Smooth muscle cell of trachea (primary cell): ENCODE measurements around the gene ARHGDIB. TPM values are rescaled to one million over a fixed set of nuclear protein-coding genes. Genes with fewer than 3 reads are reported as not detected.

Experiments
- total RNA-seq: library from RNA; depleted of rRNA; stranded (reverse); fragments of >200 nt; gene quantifications from 2 replicates; pipeline ENCODE4 v1.2.1, GENCODE V29; 2014

ARHGDIB gene
- total RNA-seq = 0.83 and 4.7 TPM in 2 replicates

GRCh38 chr12:14961466-14962152, at the start of gene ARHGDIB:
Gene ARHGDIB (minus strand): TSS chr12:14961601. CDS start chr12:14950712, 10,889 bp downstream.

GRCh38 chr12:14972816-14973215, 11.4 kb upstream of the ARHGDIB start, which contains the start of gene PDE6H:
Gene PDE6H (plus strand): TSS chr12:14973042. CDS start chr12:14978013, 4,971 bp downstream.

GRCh38 chr12:14938301-14938700, 23.1 kb downstream of the ARHGDIB start, which contains the start of gene ERP27:
Gene ERP27 (minus strand): TSS chr12:14938537. CDS start chr12:14938508, 29 bp downstream.

Other genes with a start within 250 kb of the ARHGDIB start
- 10.8 and 10.9 TPM in 2 replicates for gene WBP11, start 158.1 kb downstream of the ARHGDIB start, total RNA-seq
- 0.99 and 1.3 TPM in 2 replicates for gene C12orf60, start 157.9 kb downstream of the ARHGDIB start, total RNA-seq
- 0.15 and 0.17 TPM in 2 replicates for gene SMCO3, start 147.4 kb downstream of the ARHGDIB start, total RNA-seq
- gene ART4, start 118.1 kb downstream of the ARHGDIB start, total RNA-seq = 0.44 TPM in 1 of 2 replicates, not detected in the other
- 3.5 and 4.1 TPM in 2 replicates for gene MGP, start 75.7 kb downstream of the ARHGDIB start, total RNA-seq
- not detected in 2 replicates for gene ERP27, start 23.1 kb downstream of the ARHGDIB start, total RNA-seq
- not detected in 2 replicates for gene PDE6H, start 11.4 kb upstream of the ARHGDIB start, total RNA-seq